ENCODE results near the gene AKAP9. TPM values are rescaled to one million over a fixed set of nuclear protein-coding genes. Genes with fewer than 3 reads are reported as not detected.

Gene AKAP9
- total RNA-seq, 1 experiment from 2014 or later = 62.6 TPM

GRCh38 chr7:92058040-92058439 is 117.4 kb downstream of the AKAP9 start:
- intact Hi-C loops (cut with micrococcal nuclease; ENCODE audit: unreplicated experiment) = no loop called here
- no peak for TF ChIP-seq EZH2 (IDR thresholded peaks at IDR 0.05; ENCODE audit: borderline replicate concordance, low read depth, low read length, poor library complexity, severe bottlenecking)
- TF ChIP-seq, protein P1, sequence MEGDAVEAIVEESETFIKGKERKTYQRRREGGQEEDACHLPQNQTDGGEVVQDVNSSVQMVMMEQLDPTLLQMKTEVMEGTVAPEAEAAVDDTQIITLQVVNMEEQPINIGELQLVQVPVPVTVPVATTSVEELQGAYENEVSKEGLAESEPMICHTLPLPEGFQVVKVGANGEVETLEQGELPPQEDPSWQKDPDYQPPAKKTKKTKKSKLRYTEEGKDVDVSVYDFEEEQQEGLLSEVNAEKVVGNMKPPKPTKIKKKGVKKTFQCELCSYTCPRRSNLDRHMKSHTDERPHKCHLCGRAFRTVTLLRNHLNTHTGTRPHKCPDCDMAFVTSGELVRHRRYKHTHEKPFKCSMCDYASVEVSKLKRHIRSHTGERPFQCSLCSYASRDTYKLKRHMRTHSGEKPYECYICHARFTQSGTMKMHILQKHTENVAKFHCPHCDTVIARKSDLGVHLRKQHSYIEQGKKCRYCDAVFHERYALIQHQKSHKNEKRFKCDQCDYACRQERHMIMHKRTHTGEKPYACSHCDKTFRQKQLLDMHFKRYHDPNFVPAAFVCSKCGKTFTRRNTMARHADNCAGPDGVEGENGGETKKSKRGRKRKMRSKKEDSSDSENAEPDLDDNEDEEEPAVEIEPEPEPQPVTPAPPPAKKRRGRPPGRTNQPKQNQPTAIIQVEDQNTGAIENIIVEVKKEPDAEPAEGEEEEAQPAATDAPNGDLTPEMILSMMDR (conservative IDR thresholded peaks at IDR 0.05; ENCODE audit: low read depth, low read length) = no peak
- POLR2A ChIA-PET (ENCODE audit: low non-redundant PET) = no interaction called here

DNA sequence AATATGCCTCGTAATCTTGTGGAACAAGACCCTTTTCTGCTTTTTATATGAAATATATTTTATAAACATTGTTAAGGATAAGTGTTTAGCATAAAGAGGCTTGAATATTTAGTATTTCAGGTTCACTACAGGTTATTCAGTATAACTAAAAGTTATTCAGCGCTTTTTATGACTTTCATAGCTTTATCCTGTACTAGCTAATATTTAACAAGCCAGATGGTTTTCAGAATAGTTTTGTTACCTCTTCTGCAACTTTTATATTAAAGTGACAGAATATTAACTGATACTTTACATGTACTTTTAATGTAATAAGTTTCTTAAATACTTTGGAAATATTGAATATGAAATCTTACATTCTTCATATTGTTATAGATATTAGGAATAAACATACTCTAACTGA is 118.2 kb downstream of the AKAP9 start:
- BruUV-seq (replicated peaks) = no TSS peak
- no peak overlapping the region for H3K4me3 ChIP-seq (ENCODE audit: low read depth, low read length, poor library complexity, severe bottlenecking)
- CTCF ChIA-PET = no interaction called here
- intact Hi-C loops (cut with micrococcal nuclease; ENCODE audit: unreplicated experiment) = no loop called here
- H3K9me3 ChIP-seq (ENCODE audit: low read depth, low read length, poor library complexity, severe bottlenecking) = no peaks in the 10 kb centered on the region
- no peaks in the 10 kb centered on the region for H3K36me3 ChIP-seq (ENCODE audit: insufficient read depth, low read length, poor library complexity, severe bottlenecking)
- no peak for DNase-seq (ENCODE audit: low spot score)
- POLR2A ChIA-PET (ENCODE audit: low non-redundant PET) = no interaction called here
- H3K4me1 ChIP-seq (ENCODE audit: insufficient read depth, low read length, poor library complexity, severe bottlenecking) = peaks cover 7% of the 10 kb centered on the region
- TF ChIP-seq EZH2 (IDR thresholded peaks at IDR 0.05; ENCODE audit: borderline replicate concordance, low read depth, low read length, poor library complexity, severe bottlenecking) = no peak
- TF ChIP-seq, protein P1 (conservative IDR thresholded peaks at IDR 0.05; ENCODE audit: low read depth, low read length) = no peak
- H3K27ac ChIP-seq (ENCODE audit: low read depth, low read length, poor library complexity, severe bottlenecking) = no peak overlapping the region
- no peaks in the 10 kb centered on the region for H3K27me3 ChIP-seq (replicated peaks; ENCODE audit: insufficient read depth, low read depth, low read length, poor library complexity)

More at GRCh38 chr7:92058040-92058439, 117.4 kb downstream of the AKAP9 start:
- no peak overlapping the region for H3K27ac ChIP-seq (ENCODE audit: low read depth, low read length, poor library complexity, severe bottlenecking)
- no peaks in the 10 kb centered on the region for H3K27me3 ChIP-seq (replicated peaks; ENCODE audit: insufficient read depth, low read depth, low read length, poor library complexity)
- DNase-seq (ENCODE audit: low spot score) = no peak
- no TSS peak for BruUV-seq (replicated peaks)
- peaks cover 7% of the 10 kb centered on the region for H3K4me1 ChIP-seq (ENCODE audit: insufficient read depth, low read length, poor library complexity, severe bottlenecking)
- H3K9me3 ChIP-seq (ENCODE audit: low read depth, low read length, poor library complexity, severe bottlenecking) = no peaks in the 10 kb centered on the region
- H3K4me3 ChIP-seq (ENCODE audit: low read depth, low read length, poor library complexity, severe bottlenecking) = no peak overlapping the region
- CTCF ChIA-PET = no interaction called here
- H3K36me3 ChIP-seq (ENCODE audit: insufficient read depth, low read length, poor library complexity, severe bottlenecking) = peaks cover 3% of the 10 kb centered on the region

DNA sequence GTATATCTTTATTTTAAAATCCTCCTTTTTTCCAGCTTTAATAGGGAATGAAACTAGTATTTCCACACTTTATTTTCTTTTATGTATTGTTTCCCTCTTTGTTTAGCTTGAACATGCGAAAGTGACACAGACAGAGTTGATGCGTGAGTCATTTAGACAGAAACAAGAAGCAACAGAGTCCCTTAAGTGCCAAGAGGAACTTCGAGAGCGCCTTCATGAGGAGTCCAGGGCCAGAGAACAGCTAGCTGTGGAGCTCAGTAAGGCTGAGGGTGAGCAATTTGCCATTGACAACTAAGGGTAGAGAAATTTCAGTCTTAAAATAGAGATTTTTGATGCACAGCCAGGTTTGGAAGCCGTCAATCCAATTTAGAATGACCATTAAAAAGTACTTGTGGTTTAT is 120.5 kb downstream of the AKAP9 start:
- no TSS peak for BruUV-seq (replicated peaks)
- intact Hi-C loops (cut with micrococcal nuclease; ENCODE audit: unreplicated experiment) = no loop called here
- no peak for DNase-seq (ENCODE audit: low spot score)
- no peak overlapping the region for H3K4me3 ChIP-seq (ENCODE audit: low read depth, low read length, poor library complexity, severe bottlenecking)
- POLR2A ChIA-PET (ENCODE audit: low non-redundant PET) = interaction anchor here (0.6 kb wide), 1 partner anchor 37 kb away, joined by 3 read pairs; no protein-coding TSS in a partner anchor
- H3K36me3 ChIP-seq (ENCODE audit: insufficient read depth, low read length, poor library complexity, severe bottlenecking) = no peaks in the 10 kb centered on the region
- H3K27ac ChIP-seq (ENCODE audit: low read depth, low read length, poor library complexity, severe bottlenecking) = no peak overlapping the region
- CTCF ChIA-PET = no interaction called here
- H3K4me1 ChIP-seq (ENCODE audit: insufficient read depth, low read length, poor library complexity, severe bottlenecking) = peaks cover 7% of the 10 kb centered on the region
- H3K9me3 ChIP-seq (ENCODE audit: low read depth, low read length, poor library complexity, severe bottlenecking) = no peaks in the 10 kb centered on the region
- TF ChIP-seq, protein P1 (conservative IDR thresholded peaks at IDR 0.05; ENCODE audit: low read depth, low read length) = no peak
- no peak for TF ChIP-seq EZH2 (IDR thresholded peaks at IDR 0.05; ENCODE audit: borderline replicate concordance, low read depth, low read length, poor library complexity, severe bottlenecking)
- H3K27me3 ChIP-seq (replicated peaks; ENCODE audit: insufficient read depth, low read depth, low read length, poor library complexity) = no peaks in the 10 kb centered on the region

All from A673 (cell line).